Caco-2 (cell line): ENCODE data around the gene P4HA2. TPM values are rescaled to one million over a fixed set of nuclear protein-coding genes. Genes with fewer than 3 reads are reported as not detected.

Experiments used
- BruUV-seq: library from RNA; stranded (reverse); fragments of 400-500 nt; replicated peaks from 2 replicates; lab custom pipeline; 2021; lab: Mats Ljungman, UMichigan
- CTCF ChIA-PET: fragments of 300-600 bp; sonication (Branson Sonifier 250); formaldehyde crosslinking; loops from one replicate; lab custom pipeline; 2022; ENCODE audit warnings: antibody characterized with exemption; lab: Charles Lee
- POLR2A ChIA-PET: fragments of 300-600 bp; sonication (Branson Sonifier 250); formaldehyde crosslinking; loops from one replicate; lab custom pipeline; 2022; ENCODE audit warnings: antibody characterized with exemption; lab: Charles Lee
- DNase-seq, 2 experiments: peaks; one replicate each; pipeline versions ENCODE4 v3.0.0 to v3.0.0-alpha.2; 2020 to 2022
- H3K27me3 ChIP-seq: replicated peaks from 2 replicates; pipeline ENCODE4 v1.6.0; 2011; ENCODE audit warnings: low read length; ENCODE audit not compliant: control insufficient read depth, insufficient read depth
- H3K36me3 ChIP-seq: 2 replicates; pipeline ENCODE4 v1.5.1; 2011; ENCODE audit warnings: low read length; ENCODE audit not compliant: control insufficient read depth, insufficient read depth
- H3K4me1 ChIP-seq: fragments of 250-450 bp; sonication (Bioruptor Pico); 2 replicates; pipeline ENCODE4 v1.5.1; 2020; ENCODE audit warnings: mild to moderate bottlenecking
- H3K4me3 ChIP-seq: 2 replicates; pipeline ENCODE4 v1.5.1; 2011; ENCODE audit warnings: low read depth, mild to moderate bottlenecking, control low read depth, low read length
- H3K9me3 ChIP-seq: fragments of 250-450 bp; sonication (Bioruptor Pico); 2 replicates; pipeline ENCODE4 v1.5.1; 2020; ENCODE audit warnings: mild to moderate bottlenecking, moderate library complexity
- H3K27ac Mint-ChIP-seq: one replicate; pipeline ENCODE4 v1.8.0; 2022; ENCODE audit warnings: mixed read lengths; ENCODE audit not compliant: unreplicated experiment
- H3K27me3 Mint-ChIP-seq: one replicate; pipeline ENCODE4 v1.8.0; 2022; ENCODE audit warnings: mixed read lengths; ENCODE audit not compliant: insufficient read depth, unreplicated experiment
- H3K36me3 Mint-ChIP-seq: one replicate; pipeline ENCODE4 v1.8.0; 2022; ENCODE audit warnings: mild to moderate bottlenecking, mixed read lengths; ENCODE audit not compliant: insufficient read depth, unreplicated experiment
- H3K4me1 Mint-ChIP-seq: one replicate; pipeline ENCODE4 v1.8.0; 2022; ENCODE audit warnings: low read depth, mixed read lengths; ENCODE audit not compliant: unreplicated experiment
- H3K4me3 Mint-ChIP-seq: one replicate; pipeline ENCODE4 v1.8.0; 2022; ENCODE audit warnings: mild to moderate bottlenecking, moderate library complexity, mixed read lengths; ENCODE audit not compliant: unreplicated experiment
- H3K9me3 Mint-ChIP-seq: one replicate; pipeline ENCODE4 v1.8.0; 2022; ENCODE audit warnings: mixed read lengths; ENCODE audit not compliant: unreplicated experiment
- intact Hi-C: fragments of 100-400 bp; cut with micrococcal nuclease; formaldehyde crosslinking; loops from one replicate; pipeline ENCODE4 v1.10.0; 2022; ENCODE audit not compliant: unreplicated experiment
- total RNA-seq: library from RNA; stranded (reverse); gene quantifications from 2 replicates; pipeline ENCODE4 v1.2.3, GENCODE V29; 2022
- TF ChIP-seq, protein P1 (sequence below), 2 experiments: fragments of 200-600 bp in 1 of 2; IDR thresholded peaks; 1 replicate in 1 of 2; 2 replicates in 1 of 2; pipeline versions ENCODE4 v1.5.1 to v1.8.0; 2011 to 2022; ENCODE audit warnings: antibody characterized with exemption in 1 of 2, control low read depth in 1 of 2, inconsistent platforms in 1 of 2, low read depth in 1 of 2, low read length in 1 of 2, mild to moderate bottlenecking in 1 of 2, moderate library complexity in 1 of 2; ENCODE audit not compliant: insufficient read depth in 1 of 2, severe bottlenecking in 1 of 2, unreplicated experiment in 1 of 2

The P4HA2 gene
- total RNA-seq, 1 experiment from 2014 or later, result 41.0 TPM

DNA sequence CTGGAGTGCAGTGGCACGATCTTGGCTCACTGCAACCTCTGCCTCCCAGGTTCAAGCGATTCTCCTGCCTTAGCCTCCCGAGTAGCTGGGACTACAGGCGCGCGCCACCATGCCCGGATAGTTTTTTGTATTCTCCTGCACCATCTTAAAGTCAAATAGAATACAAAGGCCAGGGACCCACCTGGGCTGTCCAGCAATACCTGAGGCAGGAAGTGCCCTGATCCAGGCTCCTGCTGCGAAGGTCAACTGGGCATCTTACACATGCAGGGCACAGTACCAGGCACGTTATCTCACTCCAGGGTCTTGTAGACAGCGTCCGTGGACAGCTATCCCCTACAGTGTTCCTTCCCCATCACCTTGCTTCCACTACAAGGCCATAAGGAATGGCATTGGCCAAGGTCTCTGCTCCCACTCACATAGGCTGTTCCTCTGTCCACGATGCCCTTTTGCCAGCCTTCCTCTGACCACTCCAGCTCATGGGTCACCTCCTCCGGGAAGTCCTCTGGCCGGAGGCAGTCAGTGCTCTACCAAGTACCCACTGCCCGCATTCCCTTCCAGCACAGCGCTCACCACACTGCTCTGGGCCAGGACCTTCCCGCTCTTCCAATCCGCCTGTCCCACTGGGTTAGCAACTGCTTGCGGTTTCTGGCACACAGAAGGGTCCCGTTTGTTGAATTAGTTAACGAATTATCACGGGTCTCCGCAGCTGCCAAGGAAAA is 978 bp downstream of the P4HA2 start:
- Histone ChIP-seq H3K9me3 (no peaks in the 10 kb centered on the region), H3K4me1 (peaks cover 5% of the 10 kb centered on the region; the same call in 1 of the 2 replicates), H3K4me3 (peak overlapping the region; percentile 59), H3K36me3 (no peaks in the 10 kb centered on the region), H3K27me3 (no peaks in the 10 kb centered on the region)
- no peaks in the 10 kb centered on the region for H3K27me3 Mint-ChIP-seq
- H3K36me3 Mint-ChIP-seq, result no peaks in the 10 kb centered on the region
- TF ChIP-seq, protein P1, sequence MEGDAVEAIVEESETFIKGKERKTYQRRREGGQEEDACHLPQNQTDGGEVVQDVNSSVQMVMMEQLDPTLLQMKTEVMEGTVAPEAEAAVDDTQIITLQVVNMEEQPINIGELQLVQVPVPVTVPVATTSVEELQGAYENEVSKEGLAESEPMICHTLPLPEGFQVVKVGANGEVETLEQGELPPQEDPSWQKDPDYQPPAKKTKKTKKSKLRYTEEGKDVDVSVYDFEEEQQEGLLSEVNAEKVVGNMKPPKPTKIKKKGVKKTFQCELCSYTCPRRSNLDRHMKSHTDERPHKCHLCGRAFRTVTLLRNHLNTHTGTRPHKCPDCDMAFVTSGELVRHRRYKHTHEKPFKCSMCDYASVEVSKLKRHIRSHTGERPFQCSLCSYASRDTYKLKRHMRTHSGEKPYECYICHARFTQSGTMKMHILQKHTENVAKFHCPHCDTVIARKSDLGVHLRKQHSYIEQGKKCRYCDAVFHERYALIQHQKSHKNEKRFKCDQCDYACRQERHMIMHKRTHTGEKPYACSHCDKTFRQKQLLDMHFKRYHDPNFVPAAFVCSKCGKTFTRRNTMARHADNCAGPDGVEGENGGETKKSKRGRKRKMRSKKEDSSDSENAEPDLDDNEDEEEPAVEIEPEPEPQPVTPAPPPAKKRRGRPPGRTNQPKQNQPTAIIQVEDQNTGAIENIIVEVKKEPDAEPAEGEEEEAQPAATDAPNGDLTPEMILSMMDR (IDR thresholded peaks at IDR 0.05; ENCODE audit: insufficient read depth in 1 of 2, low read depth in 1 of 2, low read length in 1 of 2, severe bottlenecking in 1 of 2, unreplicated experiment in 1 of 2), result no peak
- DNase-seq, result peak in 1 of 2 experiments; percentile 22
- no peaks in the 10 kb centered on the region for H3K9me3 Mint-ChIP-seq
- peaks cover 5% of the 10 kb centered on the region for H3K4me1 Mint-ChIP-seq
- POLR2A ChIA-PET, result interaction anchor here (0.6 to 1.7 kb wide), 4 partner anchors 24 to 141 kb away, joined by 3 to 17 read pairs (median 8); partner anchors contain the start of gene SLC22A4
- intact Hi-C loops, result loop anchor here (1.0 to 5.0 kb wide), 4 partner anchors 36 to 141 kb away; partner anchors contain the start of gene SLC22A5
- CTCF ChIA-PET, result interaction anchor here (1.0 to 2.6 kb wide), 4 partner anchors 10 to 274 kb away, joined by 5 to 23 read pairs (median 6); no protein-coding TSS in a partner anchor
- peak overlapping the region; percentile 44 for H3K27ac Mint-ChIP-seq
- BruUV-seq, result TSS peak; percentile 34
- H3K4me3 Mint-ChIP-seq, result peak overlapping the region; percentile 77

DNA sequence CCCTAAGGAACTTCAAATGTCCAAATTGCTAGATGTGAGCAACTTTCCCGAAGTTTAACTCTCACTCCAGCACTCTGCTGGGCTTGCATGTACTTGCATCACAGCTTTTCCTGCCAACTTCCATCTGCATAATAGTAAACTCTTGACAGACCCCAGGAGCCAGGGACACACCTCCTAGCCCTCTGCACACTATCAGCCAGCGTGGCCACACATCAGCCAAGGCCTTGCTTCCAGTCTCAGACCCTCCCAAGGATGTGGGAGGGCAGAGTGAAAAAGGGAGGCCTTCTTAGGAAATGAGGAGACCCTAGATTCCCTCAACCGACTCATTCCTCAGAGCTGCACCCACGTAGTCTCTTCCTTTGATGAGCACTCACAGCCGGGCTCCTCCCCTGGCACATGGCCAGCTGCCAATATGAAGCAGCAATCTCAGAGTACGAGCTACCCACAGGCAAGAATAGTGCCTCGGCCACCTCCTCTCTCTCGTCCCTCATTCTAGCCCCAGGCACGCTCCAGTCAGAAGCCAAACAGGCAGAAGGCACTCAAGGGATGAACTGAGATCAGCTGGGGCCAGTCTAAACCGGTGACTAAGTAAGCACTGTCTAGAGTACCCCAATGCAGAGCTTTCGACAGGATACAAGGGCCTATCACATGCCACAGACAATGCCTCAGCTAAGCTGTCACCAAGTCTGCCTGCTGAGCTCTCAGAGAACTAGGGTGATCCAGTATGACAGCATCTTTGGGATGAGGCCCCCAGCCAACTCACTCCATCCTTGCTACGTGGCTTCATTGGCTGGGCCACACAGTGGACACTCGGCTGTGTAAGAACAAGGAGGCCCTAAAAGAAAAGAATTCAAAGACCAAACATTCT is 2.3 kb downstream of the P4HA2 start:
- CTCF ChIA-PET, result interaction anchor here (1.1 kb wide), 1 partner anchor 68 kb away, joined by 3 read pairs; no protein-coding TSS in a partner anchor
- Histone ChIP-seq H3K9me3 (no peaks in the 10 kb centered on the region; the same call in 1 of the 2 replicates), H3K27me3 (no peaks in the 10 kb centered on the region), H3K4me1 (peaks cover 5% of the 10 kb centered on the region; the same call in 1 of the 2 replicates), H3K36me3 (no peaks in the 10 kb centered on the region), H3K4me3 (no peak overlapping the region)
- H3K27me3 Mint-ChIP-seq, result no peaks in the 10 kb centered on the region
- H3K27ac Mint-ChIP-seq, result no peak overlapping the region
- no peaks in the 10 kb centered on the region for H3K9me3 Mint-ChIP-seq
- peak in 1 of 2 experiments; percentile 16 for DNase-seq
- peaks cover 5% of the 10 kb centered on the region for H3K4me1 Mint-ChIP-seq
- peak overlapping the region; percentile 16 for H3K4me3 Mint-ChIP-seq
- POLR2A ChIA-PET, result no interaction called here
- intact Hi-C loops, result loop anchor here (2.0 to 5.0 kb wide), 2 partner anchors 53 to 142 kb away; partner anchors contain the start of gene SLC22A5
- TF ChIP-seq, protein P1 (IDR thresholded peaks at IDR 0.05; ENCODE audit: insufficient read depth in 1 of 2, low read depth in 1 of 2, low read length in 1 of 2, severe bottlenecking in 1 of 2, unreplicated experiment in 1 of 2), result no peak
- no TSS peak for BruUV-seq
- no peaks in the 10 kb centered on the region for H3K36me3 Mint-ChIP-seq

DNA sequence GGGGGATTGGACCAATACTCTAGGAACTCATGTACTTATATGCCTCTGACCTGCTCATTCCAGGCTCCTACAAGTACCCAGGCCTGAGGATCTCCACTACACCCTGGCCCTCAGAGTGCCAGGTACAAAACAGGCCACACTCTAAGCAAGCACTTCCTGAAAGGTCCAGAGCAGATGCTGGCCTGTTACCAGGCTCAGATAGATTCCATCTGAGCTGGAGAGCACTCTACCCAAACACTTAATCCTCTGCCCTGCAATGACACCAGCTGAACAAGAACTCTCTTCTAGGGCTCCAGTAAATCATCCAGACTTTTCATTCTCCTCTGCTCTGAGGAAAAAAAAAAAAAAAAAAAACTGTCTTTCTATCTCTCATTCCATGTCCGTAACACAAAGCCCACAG is 2.9 kb downstream of the P4HA2 start:
- ChIA-PET CTCF (interaction anchor here (1.1 kb wide), 1 partner anchor 68 kb away, joined by 3 read pairs; no protein-coding TSS in a partner anchor), POLR2A (no interaction called here)
- H3K27me3 Mint-ChIP-seq, result no peaks in the 10 kb centered on the region
- Histone ChIP-seq H3K36me3 (no peaks in the 10 kb centered on the region), H3K4me3 (no peak overlapping the region), H3K27me3 (no peaks in the 10 kb centered on the region), H3K9me3 (no peaks in the 10 kb centered on the region; the same call in 1 of the 2 replicates), H3K4me1 (peaks cover 5% of the 10 kb centered on the region; the same call in 1 of the 2 replicates)
- TF ChIP-seq, protein P1 (IDR thresholded peaks at IDR 0.05; ENCODE audit: insufficient read depth in 1 of 2, low read depth in 1 of 2, low read length in 1 of 2, severe bottlenecking in 1 of 2, unreplicated experiment in 1 of 2), result no peak
- DNase-seq, result peak in 1 of 2 experiments; percentile 13
- no peak overlapping the region for H3K4me3 Mint-ChIP-seq
- H3K36me3 Mint-ChIP-seq, result no peaks in the 10 kb centered on the region
- BruUV-seq, result no TSS peak
- H3K9me3 Mint-ChIP-seq, result no peaks in the 10 kb centered on the region
- intact Hi-C loops, result loop anchor here (5.0 kb wide), 1 partner anchor 143 kb away; the partner anchor contains the start of gene SLC22A5
- peaks cover 5% of the 10 kb centered on the region for H3K4me1 Mint-ChIP-seq
- H3K27ac Mint-ChIP-seq, result no peak overlapping the region
